ENCODE measurements around the gene ABHD15. TPM values are rescaled to one million over a fixed set of nuclear protein-coding genes. Genes with fewer than 3 reads are reported as not detected.

The ABHD15 gene
- total and polyA plus RNA-seq, 2 donors (not counting 1 experiment from before 2014, with no cell fraction given), result 10.9 to 44.1 TPM

- peaks cover 39% of the 10 kb centered on the region for H3K4me1 Mint-ChIP-seq
- H3K9me3 Mint-ChIP-seq (ENCODE audit: insufficient read depth), result no peaks in the 10 kb centered on the region
- peak overlapping the region; percentile 36 to 73 (median 50) for H3K4me3 ChIP-seq (ENCODE audit: control extremely low read depth in 1 of 5, extremely low read depth in 1 of 5, insufficient read depth in 1 of 5, low read depth in 2 of 5, low read length in 4 of 5)
- peak overlapping the region; percentile 68 for H3K9ac ChIP-seq (ENCODE audit: low read length)
- peak overlapping the region; percentile 88 for H2AFZ ChIP-seq (ENCODE audit: insufficient read depth, low read depth, low read length, poor library complexity, severe bottlenecking)
- DNase-seq (no peak), ATAC-seq (ENCODE audit: low read depth) (peak; percentile 11)
- peak overlapping the region; percentile 90 for H3K4me3 Mint-ChIP-seq
- ChIA-PET POLR2A (interaction anchor here (0.7 to 1.6 kb wide), 6 partner anchors 23 to 315 kb away, joined by 3 to 7 read pairs (median 3); partner anchors contain the start of genes ABHD15 and SSH2), CTCF (interaction anchor here (1.3 to 15.4 kb wide), 9 partner anchors 18 to 315 kb away, joined by 3 to 336 read pairs (median 23); partner anchors contain the start of genes ABHD15, ANKRD13B, GIT1 and SSH2)
- peak overlapping the region; percentile 100 for H3K4me2 ChIP-seq (replicated peaks; ENCODE audit: low read depth, low read length, poor library complexity, severe bottlenecking)
- no peak overlapping the region for H3K27ac ChIP-seq (ENCODE audit: low read length in 2 of 2)
- peaks cover 6% of the 10 kb centered on the region for H3K79me2 ChIP-seq (ENCODE audit: control insufficient read depth, insufficient read depth, low read length)
- no peaks in the 10 kb centered on the region for H3K36me3 ChIP-seq (replicated peaks in 1 of 2; ENCODE audit: control extremely low read depth in 1 of 2, control insufficient read depth in 1 of 2, extremely low read depth in 1 of 2, insufficient read depth in 2 of 2, low read length in 1 of 2)
- H3K27me3 Mint-ChIP-seq, result peaks cover 5% of the 10 kb centered on the region
- peaks cover 0 to 40% (median 12%) of the 10 kb centered on the region in 4 experiments for H3K27me3 ChIP-seq (replicated peaks in 1 of 4; ENCODE audit: control extremely low read depth in 1 of 4, control insufficient read depth in 3 of 4, insufficient read depth in 4 of 4, low read length in 3 of 4)
- WGBS (ENCODE audit: insufficient coverage), result 3% methylated on average over 14 of the region's 15 CpGs
- peaks cover 41% of the 10 kb centered on the region for H4K20me1 ChIP-seq (ENCODE audit: control insufficient read depth, insufficient read depth, low read length, poor library complexity, severe bottlenecking)
- no peaks in the 10 kb centered on the region for H3K9me3 ChIP-seq (ENCODE audit: control extremely low read depth in 1 of 3, control insufficient read depth in 2 of 3, insufficient read depth in 1 of 3, low read length in 2 of 3)
- intact Hi-C loops (cut with micrococcal nuclease), result loop anchor here (1.0 to 10.0 kb wide), 3 partner anchors 47 to 320 kb away; partner anchors contain the start of genes NUFIP2 and TP53I13
- TF ChIP-seq, protein P1, sequence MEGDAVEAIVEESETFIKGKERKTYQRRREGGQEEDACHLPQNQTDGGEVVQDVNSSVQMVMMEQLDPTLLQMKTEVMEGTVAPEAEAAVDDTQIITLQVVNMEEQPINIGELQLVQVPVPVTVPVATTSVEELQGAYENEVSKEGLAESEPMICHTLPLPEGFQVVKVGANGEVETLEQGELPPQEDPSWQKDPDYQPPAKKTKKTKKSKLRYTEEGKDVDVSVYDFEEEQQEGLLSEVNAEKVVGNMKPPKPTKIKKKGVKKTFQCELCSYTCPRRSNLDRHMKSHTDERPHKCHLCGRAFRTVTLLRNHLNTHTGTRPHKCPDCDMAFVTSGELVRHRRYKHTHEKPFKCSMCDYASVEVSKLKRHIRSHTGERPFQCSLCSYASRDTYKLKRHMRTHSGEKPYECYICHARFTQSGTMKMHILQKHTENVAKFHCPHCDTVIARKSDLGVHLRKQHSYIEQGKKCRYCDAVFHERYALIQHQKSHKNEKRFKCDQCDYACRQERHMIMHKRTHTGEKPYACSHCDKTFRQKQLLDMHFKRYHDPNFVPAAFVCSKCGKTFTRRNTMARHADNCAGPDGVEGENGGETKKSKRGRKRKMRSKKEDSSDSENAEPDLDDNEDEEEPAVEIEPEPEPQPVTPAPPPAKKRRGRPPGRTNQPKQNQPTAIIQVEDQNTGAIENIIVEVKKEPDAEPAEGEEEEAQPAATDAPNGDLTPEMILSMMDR (IDR thresholded peaks at IDR 0.05), result no peak
- TF ChIP-seq EZH2 (IDR thresholded peaks at IDR 0.05; ENCODE audit: borderline replicate concordance, insufficient read depth, low read depth, low read length, poor library complexity, severe bottlenecking), result no peak
- peaks cover 51 to 56% of the 10 kb centered on the region in 2 donors for H3K4me1 ChIP-seq (ENCODE audit: control insufficient read depth in 2 of 2, insufficient read depth in 2 of 2, low read length in 2 of 2)
- peak overlapping the region; percentile 68 for H3K27ac Mint-ChIP-seq
These were observed 48.2 kb upstream of the ABHD15 start for GRCh38 chr17:29615048-29615385.

All from B cell (primary cell).